ENCODE data around the gene PDK2. TPM values are rescaled to one million over a fixed set of nuclear protein-coding genes. Genes with fewer than 3 reads are reported as not detected.

Gene PDK2
- total and polyA plus RNA-seq, 9 of the 15 experiments (the other 6 are each of a cell fraction or from before 2014, with no cell fraction given), result 0.03 to 2.5 (median 1.4) TPM

GRCh38 chr17:50151041-50151936, 56.1 kb downstream of the PDK2 start (continued):
- TF ChIP-seq, protein P1, sequence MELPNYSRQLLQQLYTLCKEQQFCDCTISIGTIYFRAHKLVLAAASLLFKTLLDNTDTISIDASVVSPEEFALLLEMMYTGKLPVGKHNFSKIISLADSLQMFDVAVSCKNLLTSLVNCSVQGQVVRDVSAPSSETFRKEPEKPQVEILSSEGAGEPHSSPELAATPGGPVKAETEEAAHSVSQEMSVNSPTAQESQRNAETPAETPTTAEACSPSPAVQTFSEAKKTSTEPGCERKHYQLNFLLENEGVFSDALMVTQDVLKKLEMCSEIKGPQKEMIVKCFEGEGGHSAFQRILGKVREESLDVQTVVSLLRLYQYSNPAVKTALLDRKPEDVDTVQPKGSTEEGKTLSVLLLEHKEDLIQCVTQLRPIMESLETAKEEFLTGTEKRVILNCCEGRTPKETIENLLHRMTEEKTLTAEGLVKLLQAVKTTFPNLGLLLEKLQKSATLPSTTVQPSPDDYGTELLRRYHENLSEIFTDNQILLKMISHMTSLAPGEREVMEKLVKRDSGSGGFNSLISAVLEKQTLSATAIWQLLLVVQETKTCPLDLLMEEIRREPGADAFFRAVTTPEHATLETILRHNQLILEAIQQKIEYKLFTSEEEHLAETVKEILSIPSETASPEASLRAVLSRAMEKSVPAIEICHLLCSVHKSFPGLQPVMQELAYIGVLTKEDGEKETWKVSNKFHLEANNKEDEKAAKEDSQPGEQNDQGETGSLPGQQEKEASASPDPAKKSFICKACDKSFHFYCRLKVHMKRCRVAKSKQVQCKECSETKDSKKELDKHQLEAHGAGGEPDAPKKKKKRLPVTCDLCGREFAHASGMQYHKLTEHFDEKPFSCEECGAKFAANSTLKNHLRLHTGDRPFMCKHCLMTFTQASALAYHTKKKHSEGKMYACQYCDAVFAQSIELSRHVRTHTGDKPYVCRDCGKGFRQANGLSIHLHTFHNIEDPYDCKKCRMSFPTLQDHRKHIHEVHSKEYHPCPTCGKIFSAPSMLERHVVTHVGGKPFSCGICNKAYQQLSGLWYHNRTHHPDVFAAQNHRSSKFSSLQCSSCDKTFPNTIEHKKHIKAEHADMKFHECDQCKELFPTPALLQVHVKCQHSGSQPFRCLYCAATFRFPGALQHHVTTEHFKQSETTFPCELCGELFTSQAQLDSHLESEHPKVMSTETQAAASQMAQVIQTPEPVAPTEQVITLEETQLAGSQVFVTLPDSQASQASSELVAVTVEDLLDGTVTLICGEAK (IDR thresholded peaks at IDR 0.05), result peak; percentile 77
- TF ChIP-seq, protein P1 (CRISPR knock-in tag; IDR thresholded peaks at IDR 0.05), result no peak
- no peak for TF ChIP-seq GATA2 (CRISPR knock-in tag; IDR thresholded peaks at IDR 0.05)
- TF ChIP-seq GABPB1 (CRISPR knock-in tag; IDR thresholded peaks at IDR 0.05), result peak; percentile 24; the same call in 1 of the 2 replicates
- TF ChIP-seq PPARD (CRISPR knock-in tag; IDR thresholded peaks at IDR 0.05), result no peak
- no peak; the same call in 1 of the 2 replicates for TF ChIP-seq SP1 (CRISPR knock-in tag; IDR thresholded peaks at IDR 0.05)
- TF ChIP-seq SMC3 (conservative IDR thresholded peaks at IDR 0.05; ENCODE audit: insufficient read depth, low read depth, low read length), result no peak
- TF ChIP-seq FIP1L1 (IDR thresholded peaks at IDR 0.05; ENCODE audit: low read depth, low read length, poor library complexity, severe bottlenecking), result no peak
- TF ChIP-seq ZNF436 (CRISPR knock-in tag; IDR thresholded peaks at IDR 0.05), result no peak
- no peak for TF ChIP-seq ERF (CRISPR knock-in tag; IDR thresholded peaks at IDR 0.05)
- TF ChIP-seq, protein P2, sequence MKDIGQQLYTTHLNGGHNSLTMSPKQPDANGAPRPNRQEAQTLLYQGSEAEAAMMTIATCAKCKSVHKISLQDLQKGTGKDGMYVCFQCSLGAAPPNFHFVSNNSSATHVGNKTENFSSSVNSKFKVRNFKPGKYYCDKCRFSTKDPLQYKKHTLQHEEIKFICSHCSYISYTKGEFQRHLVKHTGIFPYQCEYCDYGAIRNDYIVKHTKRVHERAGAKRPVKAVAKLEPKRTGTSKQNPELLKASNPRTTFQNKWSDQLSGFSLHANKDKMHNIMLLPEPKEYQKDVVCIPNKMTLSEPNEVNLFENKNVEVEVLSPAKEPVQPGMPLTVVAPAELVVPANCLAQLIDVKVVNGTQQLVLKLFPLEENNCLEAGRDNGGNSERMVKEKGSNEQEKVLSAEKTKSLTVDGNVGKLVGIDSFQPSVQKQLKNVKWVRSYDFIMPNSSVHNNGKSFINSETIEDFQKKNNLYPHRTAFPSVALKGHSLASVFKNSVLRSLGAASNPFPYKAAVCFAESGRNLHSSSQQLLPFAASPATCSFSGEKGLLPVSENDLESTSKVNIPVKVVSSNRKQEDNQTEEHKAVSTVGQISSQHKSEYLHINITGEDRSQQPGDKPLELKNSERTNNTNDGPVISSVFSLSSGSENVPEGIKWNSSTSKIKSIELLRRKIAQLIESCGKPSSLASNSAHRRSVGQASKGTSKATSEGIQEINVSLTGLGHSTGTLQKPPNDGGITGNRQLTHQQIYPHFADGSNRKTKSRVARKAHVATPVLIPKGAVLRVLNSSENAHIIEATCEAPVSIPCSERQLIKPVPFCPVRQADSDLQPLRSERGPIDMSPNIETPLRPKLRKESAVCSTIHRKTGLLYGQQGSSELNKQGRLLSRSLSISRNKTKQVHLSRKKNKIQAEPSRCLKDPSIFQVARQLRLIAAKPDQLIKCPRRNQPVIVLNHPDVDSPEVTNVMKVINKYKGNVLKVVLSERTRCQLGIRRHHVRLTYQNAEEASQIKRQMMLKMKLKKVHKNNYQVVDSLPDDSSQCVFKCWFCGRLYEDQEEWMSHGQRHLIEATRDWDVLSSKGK (CRISPR knock-in tag; IDR thresholded peaks at IDR 0.05), result no peak
- 0 out of 2 replicates have a peak, but pooled peaks have one; percentile 22 for TF ChIP-seq NCOR1 (IDR thresholded peaks at IDR 0.05)
- TF ChIP-seq HES1 (IDR thresholded peaks at IDR 0.05; ENCODE audit: low read depth), result no peak
- no peak for TF ChIP-seq FOXA1 (IDR thresholded peaks at IDR 0.05; ENCODE audit: borderline replicate concordance)

Data from K562 (cell line).